Mononuclear cell (primary cell): ENCODE results near the gene HMGXB3. TPM values are rescaled to one million over a fixed set of nuclear protein-coding genes. Genes with fewer than 3 reads are reported as not detected.

Experiments used
- H3K27me3 ChIP-seq: 2 replicates; pipeline ENCODE4 v1.6.0; 2011; ENCODE audit warnings: low read length, control low read depth; ENCODE audit not compliant: insufficient read depth
- H3K4me1 ChIP-seq: 2 replicates; pipeline ENCODE4 v1.5.1; 2011; ENCODE audit warnings: mild to moderate bottlenecking, low read length, control low read depth; ENCODE audit not compliant: insufficient read depth
- H3K4me3 ChIP-seq: 2 replicates; pipeline ENCODE4 v1.5.1; 2011; ENCODE audit warnings: mild to moderate bottlenecking, low read length, moderate library complexity
- H3K9me3 ChIP-seq: 2 replicates; pipeline ENCODE4 v1.5.1; 2011; ENCODE audit warnings: low read depth, mild to moderate bottlenecking, control low read depth, low read length
- total RNA-seq: library from RNA; depleted of rRNA; stranded (reverse); fragments of >200 nt; gene quantifications from one replicate; pipeline ENCODE4 v1.2.3, GENCODE V29; 2012

Gene HMGXB3
- total RNA-seq, 1 donor, result 27.2 TPM

DNA sequence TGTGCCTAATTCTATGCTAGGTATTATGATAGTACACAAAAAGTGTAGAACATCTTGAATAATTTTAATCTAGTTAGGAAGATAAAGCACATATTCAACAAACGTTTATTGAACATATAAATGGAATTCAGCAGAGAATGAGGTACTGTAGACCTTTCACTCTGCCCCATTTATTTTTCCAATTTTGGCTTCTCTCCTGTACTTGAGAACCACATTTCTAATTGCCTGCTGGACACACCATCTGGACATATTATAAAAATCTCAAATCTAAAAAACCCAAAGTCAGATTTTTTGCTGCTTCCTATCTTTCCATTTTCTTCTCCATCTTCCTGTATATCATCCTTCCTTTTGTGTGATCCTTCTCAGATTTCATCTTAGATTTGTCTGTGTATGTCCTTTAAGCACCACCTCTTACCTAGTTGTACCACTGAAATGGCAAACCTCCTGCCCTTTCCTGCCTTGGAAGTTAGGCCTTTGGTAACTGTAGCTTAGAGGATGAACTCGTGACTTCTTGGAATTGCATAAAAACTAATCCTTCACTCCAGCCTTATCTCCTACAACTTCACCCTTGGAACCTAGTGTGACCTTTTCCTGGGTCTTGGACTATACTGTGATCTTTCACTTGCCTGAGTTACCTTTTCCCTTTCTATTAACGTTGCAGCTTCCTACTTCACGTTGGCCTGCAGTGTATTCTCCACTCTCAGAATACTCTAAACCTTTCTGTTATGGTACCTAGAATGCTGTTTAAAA lies 31.2 kb upstream of the HMGXB3 start:
- H3K4me3 ChIP-seq, result no peak overlapping the region
- no peaks in the 10 kb centered on the region for H3K4me1 ChIP-seq
- no peaks in the 10 kb centered on the region for H3K27me3 ChIP-seq
- no peaks in the 10 kb centered on the region for H3K9me3 ChIP-seq

DNA sequence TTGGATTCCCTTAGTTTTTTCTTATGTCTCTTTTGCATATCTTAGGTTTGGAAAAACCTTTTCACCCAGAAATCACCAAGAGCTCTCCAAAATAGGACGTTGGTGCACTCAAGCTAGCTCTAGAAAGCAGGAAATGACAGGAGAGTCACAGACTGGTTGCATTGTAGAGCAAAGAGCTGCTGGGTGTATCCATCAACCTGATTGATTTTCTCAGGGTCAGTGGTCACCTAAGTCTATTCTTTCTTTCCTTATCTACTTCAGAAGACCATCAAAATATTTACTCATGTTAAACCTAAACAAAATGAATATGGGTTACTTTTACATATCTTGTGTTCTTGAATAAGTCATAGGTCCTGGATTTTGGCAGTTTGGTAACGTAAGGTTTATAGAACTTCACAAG lies 25.1 kb upstream of the HMGXB3 start:
- no peaks in the 10 kb centered on the region for H3K9me3 ChIP-seq

DNA sequence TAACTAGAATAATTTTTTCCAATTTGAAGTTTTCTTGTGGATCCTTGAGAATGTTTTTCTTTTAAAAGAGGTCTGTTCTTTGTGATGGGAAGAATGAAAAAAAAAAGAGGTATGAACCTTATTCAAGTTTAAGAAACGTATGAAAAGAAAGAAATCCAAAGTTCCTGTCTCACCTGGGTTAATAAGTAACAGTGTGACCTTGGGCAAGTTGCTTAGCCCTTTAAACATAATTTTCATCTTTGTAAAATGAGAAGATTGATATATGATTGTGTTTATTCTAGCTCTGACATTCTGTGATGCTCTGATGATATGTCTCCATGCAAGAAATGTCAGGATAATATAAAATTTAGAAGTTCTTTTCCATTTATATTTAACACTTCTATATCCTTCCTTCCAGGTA lies 20.6 kb upstream of the HMGXB3 start:
- Histone ChIP-seq H3K9me3 (no peaks in the 10 kb centered on the region), H3K4me3 (no peak overlapping the region), H3K4me1 (no peaks in the 10 kb centered on the region)

More for the DNA sequence above, 25.1 kb upstream of the HMGXB3 start:
- H3K4me3 ChIP-seq, result no peak overlapping the region
- no peaks in the 10 kb centered on the region for H3K27me3 ChIP-seq
- H3K4me1 ChIP-seq, result no peaks in the 10 kb centered on the region

DNA sequence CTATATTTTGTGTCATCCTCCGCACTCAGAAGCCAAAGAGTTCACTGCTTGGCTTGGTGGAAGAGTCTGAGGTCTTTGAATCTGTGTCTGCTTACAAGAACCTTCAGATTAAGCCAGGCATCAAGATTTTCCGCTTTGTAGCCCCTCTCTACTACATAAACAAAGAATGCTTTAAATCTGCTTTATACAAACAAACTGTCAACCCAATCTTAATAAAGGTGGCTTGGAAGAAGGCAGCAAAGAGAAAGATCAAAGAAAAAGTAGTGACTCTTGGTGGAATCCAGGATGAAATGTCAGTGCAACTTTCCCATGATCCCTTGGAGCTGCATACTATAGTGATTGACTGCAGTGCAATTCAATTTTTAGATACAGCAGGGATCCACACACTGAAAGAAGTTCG lies 19.3 kb upstream of the HMGXB3 start:
- no peaks in the 10 kb centered on the region for H3K9me3 ChIP-seq

More for the DNA sequence above, 20.6 kb upstream of the HMGXB3 start:
- no peaks in the 10 kb centered on the region for H3K27me3 ChIP-seq

GRCh38 chr5:149982505-149982904 lies 18.0 kb upstream of the HMGXB3 start:
- Histone ChIP-seq H3K27me3 (no peaks in the 10 kb centered on the region), H3K4me1 (no peaks in the 10 kb centered on the region), H3K9me3 (no peaks in the 10 kb centered on the region)

More for the DNA sequence above, 19.3 kb upstream of the HMGXB3 start:
- Histone ChIP-seq H3K27me3 (no peaks in the 10 kb centered on the region), H3K4me3 (no peak overlapping the region), H3K4me1 (no peaks in the 10 kb centered on the region)

GRCh38 chr5:149988126-149988525 lies 12.4 kb upstream of the HMGXB3 start:
- no peak overlapping the region for H3K4me3 ChIP-seq
- no peaks in the 10 kb centered on the region for H3K27me3 ChIP-seq
- no peaks in the 10 kb centered on the region for H3K4me1 ChIP-seq
- H3K9me3 ChIP-seq, result no peaks in the 10 kb centered on the region

More at GRCh38 chr5:149982505-149982904, 18.0 kb upstream of the HMGXB3 start:
- H3K4me3 ChIP-seq, result no peak overlapping the region

GRCh38 chr5:149990518-149991376 lies 9.8 kb upstream of the HMGXB3 start:
- H3K4me1 ChIP-seq, result no peaks in the 10 kb centered on the region
- no peak overlapping the region for H3K4me3 ChIP-seq
- no peaks in the 10 kb centered on the region for H3K9me3 ChIP-seq
- no peaks in the 10 kb centered on the region for H3K27me3 ChIP-seq

DNA sequence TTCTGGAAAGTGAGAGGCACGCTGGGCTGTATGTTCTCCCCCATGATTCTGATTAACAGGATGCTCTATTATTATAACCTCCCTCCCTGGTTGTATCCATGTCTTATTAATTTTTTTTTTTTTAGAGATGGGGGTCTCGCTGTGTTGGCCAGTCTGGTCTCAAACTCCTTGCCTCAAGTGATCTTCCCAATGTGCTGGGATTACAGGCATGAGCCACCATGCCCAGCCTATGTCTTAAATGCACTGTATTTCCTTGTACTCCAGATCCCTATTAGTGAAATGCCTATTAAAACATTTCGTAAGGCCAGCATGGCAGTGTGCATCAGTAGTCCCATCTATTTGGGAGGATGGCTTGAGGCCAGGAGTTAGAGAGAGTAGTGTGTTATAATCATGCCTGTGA lies 7.1 kb upstream of the HMGXB3 start:
- H3K4me1 ChIP-seq, result no peaks in the 10 kb centered on the region
- no peak overlapping the region for H3K4me3 ChIP-seq
- H3K27me3 ChIP-seq, result no peaks in the 10 kb centered on the region
- H3K9me3 ChIP-seq, result no peaks in the 10 kb centered on the region

- Histone ChIP-seq H3K27me3 (no peaks in the 10 kb centered on the region), H3K4me1 (peaks cover 6% of the 10 kb centered on the region), H3K4me3 (no peak overlapping the region), H3K9me3 (no peaks in the 10 kb centered on the region)
Observed at GRCh38 chr5:149995385-149996204, 4.9 kb upstream of the HMGXB3 start.

DNA sequence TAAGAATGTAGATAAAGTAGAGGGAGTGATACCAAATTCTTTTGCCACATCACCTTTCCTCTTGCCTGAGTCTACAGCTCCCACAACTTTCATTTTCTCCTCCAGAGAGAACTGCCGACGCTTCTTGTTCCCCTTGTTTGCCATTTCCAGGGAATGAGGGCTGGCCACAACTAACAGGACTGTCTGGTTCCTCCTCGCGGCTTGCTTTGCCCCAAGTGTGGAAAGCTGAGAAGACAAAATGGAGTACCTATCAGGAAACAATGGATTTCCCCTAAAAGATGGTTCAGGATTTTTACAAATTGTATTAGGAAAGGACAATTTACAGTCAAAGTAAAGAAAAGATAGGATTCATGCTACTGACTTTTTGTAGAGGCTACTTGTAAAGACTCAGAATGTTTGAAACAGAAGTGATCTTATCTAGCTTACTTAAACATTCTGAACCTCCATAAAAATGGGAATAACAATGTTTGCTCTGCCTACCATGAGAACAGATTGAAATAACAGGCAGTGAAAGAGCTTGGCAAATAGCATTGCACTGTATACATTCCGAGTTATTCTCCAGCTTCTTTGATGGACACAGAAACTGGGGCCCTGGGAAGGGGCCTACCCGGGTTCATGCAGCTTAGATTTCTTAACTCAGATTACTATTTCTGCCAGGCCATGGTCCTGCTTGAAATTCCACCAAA lies 4.2 kb upstream of the HMGXB3 start:
- H3K4me1 ChIP-seq, result peaks cover 11% of the 10 kb centered on the region
- no peak overlapping the region for H3K4me3 ChIP-seq
- no peaks in the 10 kb centered on the region for H3K27me3 ChIP-seq
- H3K9me3 ChIP-seq, result no peaks in the 10 kb centered on the region

DNA sequence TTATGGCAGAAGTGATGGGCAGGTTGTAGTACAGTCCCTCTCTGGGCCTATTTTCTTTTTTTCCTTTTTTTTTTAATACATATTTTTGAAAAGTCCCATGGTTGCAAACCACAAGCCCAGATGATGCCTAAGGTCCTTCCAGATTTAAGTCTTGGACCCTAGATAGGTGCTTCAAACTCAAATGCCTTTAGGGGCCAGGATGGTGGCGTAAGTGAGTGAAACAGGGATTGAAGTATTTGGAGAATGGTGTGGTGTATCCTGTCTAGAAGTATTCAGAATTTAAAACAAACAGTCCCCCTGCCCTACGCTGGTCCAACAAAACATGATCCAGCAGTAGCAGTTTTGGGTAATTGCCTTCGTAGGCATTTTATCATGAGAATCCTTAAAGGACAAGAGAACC lies 2.3 kb upstream of the HMGXB3 start:
- Histone ChIP-seq H3K4me1 (peaks cover 30% of the 10 kb centered on the region), H3K4me3 (no peak overlapping the region), H3K27me3 (no peaks in the 10 kb centered on the region), H3K9me3 (no peaks in the 10 kb centered on the region)

DNA sequence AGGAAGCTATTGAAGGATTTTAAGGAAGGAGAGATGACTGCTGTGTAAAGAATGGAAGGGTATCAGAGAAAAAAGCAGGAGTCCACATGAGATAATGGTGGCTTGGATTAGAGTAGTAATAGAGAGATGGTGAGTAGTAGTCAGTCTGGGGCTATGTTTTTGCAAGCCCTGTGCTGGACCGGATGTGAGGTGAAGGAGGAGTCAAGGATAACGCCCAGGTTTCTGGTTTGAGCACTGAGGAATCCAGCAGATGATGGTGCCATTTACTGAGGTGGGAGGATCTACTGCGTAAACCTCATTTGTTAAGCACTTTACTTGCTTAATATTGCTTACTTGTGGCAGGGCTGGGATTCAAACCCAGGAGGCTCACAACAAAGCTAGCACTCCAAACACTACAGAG lies 1.2 kb upstream of the HMGXB3 start:
- Histone ChIP-seq H3K9me3 (no peaks in the 10 kb centered on the region), H3K27me3 (no peaks in the 10 kb centered on the region), H3K4me1 (peaks cover 31% of the 10 kb centered on the region), H3K4me3 (no peak overlapping the region)

- Histone ChIP-seq H3K9me3 (no peaks in the 10 kb centered on the region), H3K4me3 (peak overlapping the region; percentile 87), H3K4me1 (peaks cover 31% of the 10 kb centered on the region), H3K27me3 (no peaks in the 10 kb centered on the region)
Observed at GRCh38 chr5:149999866-150000255, 678 bp upstream of the HMGXB3 start.

- Histone ChIP-seq H3K4me3 (peak overlapping the region; percentile 87), H3K9me3 (no peaks in the 10 kb centered on the region), H3K4me1 (peaks cover 31% of the 10 kb centered on the region)
Observed at GRCh38 chr5:150000990-150001659, 586 bp downstream of the HMGXB3 start.

More at GRCh38 chr5:150000990-150001659, 586 bp downstream of the HMGXB3 start:
- no peaks in the 10 kb centered on the region for H3K27me3 ChIP-seq
